PC-9 (cell line): ENCODE data around the gene ATP7B.

ENCODE experiments used
- EZH2 ChIP-seq: fragments of 200-600 bp; sonication (generic); IDR thresholded peaks from 2 replicates; pipeline ENCODE4 v1.8.0; 2017; ENCODE audit warnings: antibody characterized with exemption, low read depth
- TF ChIP-seq, protein P1 (sequence below): fragments of 200-600 bp; sonication (generic); conservative IDR thresholded peaks from 2 replicates; pipeline ENCODE4 v1.6.1; 2017; ENCODE audit warnings: mixed run types, antibody characterized with exemption, mild to moderate bottlenecking, moderate library complexity

DNA sequence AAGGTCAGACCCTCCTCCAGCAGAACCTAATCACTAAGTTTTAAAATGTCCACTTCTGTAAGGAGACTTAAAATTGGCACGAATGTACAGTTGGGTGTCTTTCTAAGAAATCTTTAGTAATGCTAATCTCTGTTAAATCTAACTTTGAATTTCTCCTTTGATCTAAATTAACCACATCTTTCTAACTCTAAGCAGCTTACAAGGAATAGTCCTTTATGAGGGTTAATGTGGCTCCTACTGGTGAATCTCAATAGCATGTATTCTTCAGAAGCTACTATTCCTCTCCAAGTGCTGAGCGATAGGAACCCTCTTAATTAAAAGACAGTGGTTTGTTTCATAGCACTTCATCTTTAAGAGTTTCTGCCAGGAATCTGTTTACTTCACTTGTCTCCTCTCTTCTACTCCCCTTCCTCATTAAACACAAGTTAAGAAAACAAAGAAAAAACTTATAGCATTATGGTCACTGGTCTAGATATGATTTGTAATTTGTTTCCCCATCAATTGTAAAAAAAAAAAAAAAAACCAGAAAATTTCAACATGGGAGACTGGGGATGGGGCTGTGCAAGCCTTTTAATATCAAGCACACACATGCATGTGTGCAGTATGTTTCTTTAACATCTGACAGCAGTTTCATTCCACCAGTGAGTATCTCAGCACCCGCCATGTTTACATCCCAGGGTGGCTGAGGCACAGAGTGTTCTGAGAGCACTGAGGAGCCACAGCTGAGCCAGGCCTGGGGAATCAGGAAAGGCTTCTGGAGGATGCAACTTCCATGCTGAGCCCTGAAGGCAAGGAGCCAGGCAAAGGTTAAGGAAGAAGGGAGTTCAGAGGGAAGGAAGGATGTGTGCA, 57.7 kb downstream of the ATP7B start:
- TF ChIP-seq, protein P1, sequence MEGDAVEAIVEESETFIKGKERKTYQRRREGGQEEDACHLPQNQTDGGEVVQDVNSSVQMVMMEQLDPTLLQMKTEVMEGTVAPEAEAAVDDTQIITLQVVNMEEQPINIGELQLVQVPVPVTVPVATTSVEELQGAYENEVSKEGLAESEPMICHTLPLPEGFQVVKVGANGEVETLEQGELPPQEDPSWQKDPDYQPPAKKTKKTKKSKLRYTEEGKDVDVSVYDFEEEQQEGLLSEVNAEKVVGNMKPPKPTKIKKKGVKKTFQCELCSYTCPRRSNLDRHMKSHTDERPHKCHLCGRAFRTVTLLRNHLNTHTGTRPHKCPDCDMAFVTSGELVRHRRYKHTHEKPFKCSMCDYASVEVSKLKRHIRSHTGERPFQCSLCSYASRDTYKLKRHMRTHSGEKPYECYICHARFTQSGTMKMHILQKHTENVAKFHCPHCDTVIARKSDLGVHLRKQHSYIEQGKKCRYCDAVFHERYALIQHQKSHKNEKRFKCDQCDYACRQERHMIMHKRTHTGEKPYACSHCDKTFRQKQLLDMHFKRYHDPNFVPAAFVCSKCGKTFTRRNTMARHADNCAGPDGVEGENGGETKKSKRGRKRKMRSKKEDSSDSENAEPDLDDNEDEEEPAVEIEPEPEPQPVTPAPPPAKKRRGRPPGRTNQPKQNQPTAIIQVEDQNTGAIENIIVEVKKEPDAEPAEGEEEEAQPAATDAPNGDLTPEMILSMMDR: no peak
- TF ChIP-seq EZH2: no peak
